CD4-positive, alpha-beta T cell treated with Interleukin-6 for 4 hours (primary cell): ENCODE measurements around the gene SHFL.

Source experiments
- DNase-seq: peaks from one replicate; pipeline ENCODE4 v3.0.0-alpha.2; 2020; ENCODE audit warnings: mixed read lengths

The SHFL gene

GRCh38 chr19:10110076-10110971 is 24.2 kb downstream of the SHFL start:
- no peak for DNase-seq

GRCh38 chr19:10110972-10111317 is 24.8 kb downstream of the SHFL start:
- DNase-seq = no peak

GRCh38 chr19:10111405-10111811 is 25.3 kb downstream of the SHFL start, which contains the start of gene P2RY11:
Gene P2RY11 (plus strand): TSS chr19:10111693. CDS start chr19:10111722, 29 bp downstream.
- peak; percentile 36 for DNase-seq

- peak; percentile 27 for DNase-seq
Observed at GRCh38 chr19:10112037-10112761, 26.1 kb downstream of the SHFL start.

GRCh38 chr19:10112895-10113591 is 26.9 kb downstream of the SHFL start:
- DNase-seq = peak; percentile 74

- no peak for DNase-seq
Observed at GRCh38 chr19:10113592-10113963, 27.5 kb downstream of the SHFL start.

GRCh38 chr19:10113964-10114650 is 28.0 kb downstream of the SHFL start:
- DNase-seq = no peak

- no peak for DNase-seq
Observed at GRCh38 chr19:10114651-10115391, 28.7 kb downstream of the SHFL start.

- DNase-seq = no peak
Observed at GRCh38 chr19:10115392-10116084, 29.4 kb downstream of the SHFL start.

- no peak for DNase-seq
Observed at GRCh38 chr19:10116085-10116865, 30.2 kb downstream of the SHFL start.

GRCh38 chr19:10116866-10117616 is 30.9 kb downstream of the SHFL start:
- no peak for DNase-seq

GRCh38 chr19:10118960-10119359 is 32.8 kb downstream of the SHFL start:
- no peak for DNase-seq

GRCh38 chr19:10120538-10121189 is 34.5 kb downstream of the SHFL start:
- no peak for DNase-seq

GRCh38 chr19:10122045-10122444 is 35.9 kb downstream of the SHFL start:
- DNase-seq = no peak

GRCh38 chr19:10124429-10124828 is 38.3 kb downstream of the SHFL start:
- no peak for DNase-seq

GRCh38 chr19:10126213-10126639 is 40.1 kb downstream of the SHFL start:
- DNase-seq = no peak

GRCh38 chr19:10132905-10133304 is 46.8 kb downstream of the SHFL start:
- DNase-seq = no peak

GRCh38 chr19:10133596-10133995 is 47.5 kb downstream of the SHFL start:
- DNase-seq = no peak

GRCh38 chr19:10134040-10134439 is 47.9 kb downstream of the SHFL start:
- no peak for DNase-seq
